ENCODE data around the gene TRAK1.
"Not testable (repeated sequence)": the region's sequence is repeated elsewhere in the genome, so short reads cannot be mapped to it uniquely, and the experiment has no call there.

TRAK1 gene

GRCh38 chr3:42098171-42098570 is 7.0 kb downstream of the TRAK1 start:
- DNase-seq (ENCODE audit: low read depth): no peak

GRCh38 chr3:42099020-42099765 is 8.0 kb downstream of the TRAK1 start:
- DNase-seq (ENCODE audit: low read depth): no peak

GRCh38 chr3:42101048-42101447 is 9.9 kb downstream of the TRAK1 start:
- no peak for DNase-seq (ENCODE audit: low read depth)

GRCh38 chr3:42101481-42101880 is 10.3 kb downstream of the TRAK1 start:
- no peak for DNase-seq (ENCODE audit: low read depth)

GRCh38 chr3:42102571-42102970 is 11.4 kb downstream of the TRAK1 start:
- no peak for DNase-seq (ENCODE audit: low read depth)

- not testable (repeated sequence) for DNase-seq (ENCODE audit: low read depth)
Measured at GRCh38 chr3:42103921-42104665, 12.9 kb downstream of the TRAK1 start.

- not testable (repeated sequence) for DNase-seq (ENCODE audit: low read depth)
Measured at GRCh38 chr3:42105994-42106393, 14.8 kb downstream of the TRAK1 start.

GRCh38 chr3:42106646-42107045 is 15.5 kb downstream of the TRAK1 start:
- no peak for DNase-seq (ENCODE audit: low read depth)

- no peak for DNase-seq (ENCODE audit: low read depth)
Measured at GRCh38 chr3:42110631-42111030, 19.5 kb downstream of the TRAK1 start.

- DNase-seq (ENCODE audit: low read depth): no peak
Measured at GRCh38 chr3:42114130-42114725, 23.1 kb downstream of the TRAK1 start.

GRCh38 chr3:42115215-42115614 is 24.1 kb downstream of the TRAK1 start:
- no peak for DNase-seq (ENCODE audit: low read depth)

- DNase-seq (ENCODE audit: low read depth): no peak
Measured at GRCh38 chr3:42115946-42116345, 24.8 kb downstream of the TRAK1 start.

GRCh38 chr3:42116466-42116865 is 25.3 kb downstream of the TRAK1 start:
- DNase-seq (ENCODE audit: low read depth): no peak

- no peak for DNase-seq (ENCODE audit: low read depth)
Measured at GRCh38 chr3:42117175-42118008, 26.2 kb downstream of the TRAK1 start.

GRCh38 chr3:42118762-42119361 is 27.7 kb downstream of the TRAK1 start:
- no peak for DNase-seq (ENCODE audit: low read depth)

GRCh38 chr3:42119561-42120355 is 28.6 kb downstream of the TRAK1 start:
- no peak for DNase-seq (ENCODE audit: low read depth)

GRCh38 chr3:42120866-42121265 is 29.7 kb downstream of the TRAK1 start:
- no peak for DNase-seq (ENCODE audit: low read depth)

GRCh38 chr3:42122261-42123011 is 31.3 kb downstream of the TRAK1 start:
- no peak for DNase-seq (ENCODE audit: low read depth)

- no peak for DNase-seq (ENCODE audit: low read depth)
Measured at GRCh38 chr3:42123012-42123581, 31.9 kb downstream of the TRAK1 start.

Measured in activated T-cell treated with anti-CD3 and anti-CD28 coated beads for 1 hour (primary cell).